GM18867 (cell line): ENCODE measurements around the gene DCBLD2.

Experiments used
- ATAC-seq: cut with Tn5 transposase; IDR thresholded peaks from one replicate; pipeline ENCODE4 v1.9.1; 2021; ENCODE audit warnings: mild to moderate bottlenecking, moderate library complexity; ENCODE audit not compliant: unreplicated experiment

DCBLD2 gene

GRCh38 chr3:98775459-98776139, 125.9 kb downstream of the DCBLD2 start:
- ATAC-seq, result no peak

- no peak for ATAC-seq
Measured at GRCh38 chr3:98772022-98772421, 129.5 kb downstream of the DCBLD2 start.

- ATAC-seq, result peak; percentile 95
Measured at GRCh38 chr3:98770261-98771039, 131.0 kb downstream of the DCBLD2 start.

GRCh38 chr3:98769448-98769847, 132.0 kb downstream of the DCBLD2 start:
- ATAC-seq, result no peak

- no peak for ATAC-seq
Measured at GRCh38 chr3:98768961-98769360, 132.5 kb downstream of the DCBLD2 start.

GRCh38 chr3:98766924-98767323, 134.6 kb downstream of the DCBLD2 start:
- ATAC-seq, result no peak

- ATAC-seq, result no peak
Measured at GRCh38 chr3:98765721-98766120, 135.8 kb downstream of the DCBLD2 start.

- ATAC-seq, result no peak
Measured at GRCh38 chr3:98764472-98764884, 137.0 kb downstream of the DCBLD2 start.

- ATAC-seq, result no peak
Measured at GRCh38 chr3:98763819-98764418, 137.6 kb downstream of the DCBLD2 start.

- peak; percentile 36 for ATAC-seq
Measured at GRCh38 chr3:98763076-98763475, 138.4 kb downstream of the DCBLD2 start, which contains the start of gene ST3GAL6. Gene ST3GAL6 (plus strand): TSS chr3:98763340. CDS start chr3:98768441, 5,101 bp downstream.

GRCh38 chr3:98761643-98762229, 139.8 kb downstream of the DCBLD2 start:
- ATAC-seq, result no peak

- ATAC-seq, result no peak
Measured at GRCh38 chr3:98759629-98760028, 141.9 kb downstream of the DCBLD2 start.

- ATAC-seq, result no peak
Measured at GRCh38 chr3:98755601-98756000, 145.9 kb downstream of the DCBLD2 start.

GRCh38 chr3:98754483-98754882, 147.0 kb downstream of the DCBLD2 start:
- no peak for ATAC-seq

- ATAC-seq, result no peak
Measured at GRCh38 chr3:98750276-98750919, 151.1 kb downstream of the DCBLD2 start.

- no peak for ATAC-seq
Measured at GRCh38 chr3:98746882-98747281, 154.6 kb downstream of the DCBLD2 start.

- no peak for ATAC-seq
Measured at GRCh38 chr3:98746122-98746521, 155.4 kb downstream of the DCBLD2 start.
